ENCODE results near the gene KCNQ2. TPM values are rescaled to one million over a fixed set of nuclear protein-coding genes. Genes with fewer than 3 reads are reported as not detected.

Gene KCNQ2
- polyA plus RNA-seq, 3 donors: not detected

DNA sequence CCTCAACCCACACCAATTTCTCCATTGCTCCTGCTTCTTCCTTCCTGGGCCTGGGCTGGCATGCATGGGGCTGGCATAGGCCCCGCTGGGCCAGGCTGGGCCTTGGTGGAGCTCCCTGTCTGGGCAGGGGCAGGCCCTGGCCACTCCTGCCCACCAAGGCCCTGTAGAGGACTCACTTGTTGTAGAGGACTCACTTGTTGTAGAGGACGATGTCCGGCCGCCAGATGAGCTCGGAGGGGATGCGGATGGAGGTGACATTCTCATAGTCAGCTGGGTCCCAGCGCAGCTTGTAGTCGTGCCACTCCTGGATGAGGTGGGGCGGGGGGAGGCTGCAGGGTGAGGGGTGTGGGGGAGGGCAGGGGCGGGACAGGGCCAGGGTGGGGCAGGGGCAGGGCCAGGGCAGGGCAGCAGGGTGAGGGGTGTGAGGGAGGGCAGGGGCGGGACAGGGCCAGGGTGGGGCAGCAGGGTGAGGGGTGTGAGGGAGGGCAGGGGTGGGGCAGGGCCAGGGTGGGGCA lies 116.6 kb downstream of the KCNQ2 start:
- intact Hi-C loops (cut with micrococcal nuclease): no loop called here
- Mint-ChIP-seq H3K9me3 (peaks cover 3 to 20% (median 8%) of the 10 kb centered on the region in 7 donors), H3K27me3 (ENCODE audit: low read depth in 3 of 3) (peaks cover 10 to 21% (median 16%) of the 10 kb centered on the region in 3 donors), H3K4me1 (no peaks in the 10 kb centered on the region), H3K36me3 (no peaks in the 10 kb centered on the region), H3K4me3 (no peak overlapping the region), H3K27ac (no peak overlapping the region)
- Histone ChIP-seq H3K4me2 (replicated peaks; ENCODE audit: extremely low read depth, low read length, poor library complexity, severe bottlenecking) (no peak overlapping the region), H4K20me1 (ENCODE audit: insufficient read depth, low read length) (no peaks in the 10 kb centered on the region), H2AFZ (ENCODE audit: insufficient read depth, low read depth, low read length, poor library complexity, severe bottlenecking) (no peak overlapping the region), H3K36me3 (replicated peaks in 1 of 2; ENCODE audit: control insufficient read depth in 1 of 2, insufficient read depth in 2 of 2, low read length in 2 of 2) (no peaks in the 10 kb centered on the region), H3K27me3 (ENCODE audit: control insufficient read depth in 2 of 2, insufficient read depth in 2 of 2, low read length in 2 of 2) (peaks cover 4 to 11% of the 10 kb centered on the region in 2 donors), H3K4me3 (replicated peaks in 1 of 3; ENCODE audit: low read depth in 2 of 3, low read length in 3 of 3) (no peak overlapping the region), H3K79me2 (ENCODE audit: insufficient read depth, low read length) (no peaks in the 10 kb centered on the region), H3K9me3 (replicated peaks in 1 of 2; ENCODE audit: control insufficient read depth in 1 of 2, insufficient read depth in 1 of 2, low read length in 2 of 2) (peaks cover 7 to 13% of the 10 kb centered on the region in 2 donors), H3K27ac (ENCODE audit: low read depth in 1 of 2, low read length in 2 of 2) (no peak overlapping the region), H3K9ac (ENCODE audit: insufficient read depth, low read length, poor library complexity, severe bottlenecking) (no peak overlapping the region), H3K4me1 (ENCODE audit: control insufficient read depth in 1 of 2, insufficient read depth in 2 of 2, low read length in 2 of 2) (no peaks in the 10 kb centered on the region)
- DNase-seq: no peak
- 97% methylated on average over 4 of the region's 11 CpGs for WGBS (ENCODE audit: insufficient coverage)
- TF ChIP-seq, protein P1, sequence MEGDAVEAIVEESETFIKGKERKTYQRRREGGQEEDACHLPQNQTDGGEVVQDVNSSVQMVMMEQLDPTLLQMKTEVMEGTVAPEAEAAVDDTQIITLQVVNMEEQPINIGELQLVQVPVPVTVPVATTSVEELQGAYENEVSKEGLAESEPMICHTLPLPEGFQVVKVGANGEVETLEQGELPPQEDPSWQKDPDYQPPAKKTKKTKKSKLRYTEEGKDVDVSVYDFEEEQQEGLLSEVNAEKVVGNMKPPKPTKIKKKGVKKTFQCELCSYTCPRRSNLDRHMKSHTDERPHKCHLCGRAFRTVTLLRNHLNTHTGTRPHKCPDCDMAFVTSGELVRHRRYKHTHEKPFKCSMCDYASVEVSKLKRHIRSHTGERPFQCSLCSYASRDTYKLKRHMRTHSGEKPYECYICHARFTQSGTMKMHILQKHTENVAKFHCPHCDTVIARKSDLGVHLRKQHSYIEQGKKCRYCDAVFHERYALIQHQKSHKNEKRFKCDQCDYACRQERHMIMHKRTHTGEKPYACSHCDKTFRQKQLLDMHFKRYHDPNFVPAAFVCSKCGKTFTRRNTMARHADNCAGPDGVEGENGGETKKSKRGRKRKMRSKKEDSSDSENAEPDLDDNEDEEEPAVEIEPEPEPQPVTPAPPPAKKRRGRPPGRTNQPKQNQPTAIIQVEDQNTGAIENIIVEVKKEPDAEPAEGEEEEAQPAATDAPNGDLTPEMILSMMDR (IDR thresholded peaks at IDR 0.05): no peak

DNA sequence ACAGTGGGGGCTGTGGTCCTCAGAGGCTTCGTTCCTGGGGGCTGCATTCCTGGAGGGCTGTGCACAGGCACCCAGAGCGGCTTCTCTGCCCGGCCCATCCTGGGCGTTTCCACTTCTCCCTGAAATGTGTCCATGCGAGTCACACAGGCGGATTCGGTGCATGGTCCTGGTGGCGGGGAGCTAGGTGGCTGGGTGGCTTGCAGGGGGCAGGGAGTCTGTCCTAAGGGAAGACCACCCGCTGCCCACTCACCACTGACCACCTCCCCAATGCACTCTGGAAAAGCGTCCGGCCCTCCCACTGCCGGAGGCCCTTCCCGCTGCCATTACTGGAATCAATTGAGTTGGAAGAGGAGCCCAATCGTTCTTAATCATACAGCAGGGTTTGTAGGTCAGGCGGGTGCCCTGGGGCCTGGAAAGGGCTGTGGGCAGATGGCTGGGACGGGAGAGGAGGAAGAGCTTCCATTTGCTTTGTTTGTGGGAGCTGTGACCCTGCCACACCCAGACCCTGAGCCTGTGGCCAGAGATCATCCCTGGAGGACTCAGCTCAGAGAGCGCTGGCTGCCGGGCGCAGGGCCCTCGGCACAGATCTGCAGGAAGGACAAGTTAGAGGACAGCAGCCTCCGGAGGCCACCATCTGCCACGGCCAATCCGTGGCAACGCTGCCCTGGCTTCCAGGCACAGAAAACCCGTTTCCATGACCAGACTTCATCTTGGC lies 117.7 kb downstream of the KCNQ2 start:
- no peak for DNase-seq
- Histone ChIP-seq H3K4me2 (replicated peaks; ENCODE audit: extremely low read depth, low read length, poor library complexity, severe bottlenecking) (no peak overlapping the region), H3K9ac (ENCODE audit: insufficient read depth, low read length, poor library complexity, severe bottlenecking) (no peak overlapping the region), H3K4me1 (ENCODE audit: control insufficient read depth in 1 of 2, insufficient read depth in 2 of 2, low read length in 2 of 2) (no peaks in the 10 kb centered on the region), H4K20me1 (ENCODE audit: insufficient read depth, low read length) (no peaks in the 10 kb centered on the region), H3K79me2 (ENCODE audit: insufficient read depth, low read length) (no peaks in the 10 kb centered on the region), H2AFZ (ENCODE audit: insufficient read depth, low read depth, low read length, poor library complexity, severe bottlenecking) (no peak overlapping the region), H3K27ac (ENCODE audit: low read depth in 1 of 2, low read length in 2 of 2) (no peak overlapping the region), H3K4me3 (replicated peaks in 1 of 3; ENCODE audit: low read depth in 2 of 3, low read length in 3 of 3) (no peak overlapping the region), H3K9me3 (replicated peaks in 1 of 2; ENCODE audit: control insufficient read depth in 1 of 2, insufficient read depth in 1 of 2, low read length in 2 of 2) (peaks cover 9 to 19% of the 10 kb centered on the region in 2 donors), H3K27me3 (ENCODE audit: control insufficient read depth in 2 of 2, insufficient read depth in 2 of 2, low read length in 2 of 2) (peaks cover 0 to 2% of the 10 kb centered on the region in 2 donors), H3K36me3 (replicated peaks in 1 of 2; ENCODE audit: control insufficient read depth in 1 of 2, insufficient read depth in 2 of 2, low read length in 2 of 2) (no peaks in the 10 kb centered on the region)
- TF ChIP-seq, protein P1 (IDR thresholded peaks at IDR 0.05): no peak
- no peak overlapping the region for H3K4me3 Mint-ChIP-seq
- H3K4me1 Mint-ChIP-seq: no peaks in the 10 kb centered on the region
- intact Hi-C loops (cut with micrococcal nuclease): no loop called here
- H3K27ac Mint-ChIP-seq: no peak overlapping the region
- H3K27me3 Mint-ChIP-seq (ENCODE audit: low read depth in 3 of 3): peaks cover 3 to 11% (median 7%) of the 10 kb centered on the region in 3 donors
- peaks cover 5 to 23% (median 12%) of the 10 kb centered on the region in 7 donors for H3K9me3 Mint-ChIP-seq
- WGBS (ENCODE audit: insufficient coverage): 90% methylated on average over 18 of the region's 25 CpGs
- H3K36me3 Mint-ChIP-seq: no peaks in the 10 kb centered on the region
